ENCODE results near the gene TMEM184A. TPM values are rescaled to one million over a fixed set of nuclear protein-coding genes. Genes with fewer than 3 reads are reported as not detected.

Gene TMEM184A
- total RNA-seq, 4 donors from 2014 or later, result 0.29 to 2.8 (median 0.64) TPM; not detected in 1

DNA sequence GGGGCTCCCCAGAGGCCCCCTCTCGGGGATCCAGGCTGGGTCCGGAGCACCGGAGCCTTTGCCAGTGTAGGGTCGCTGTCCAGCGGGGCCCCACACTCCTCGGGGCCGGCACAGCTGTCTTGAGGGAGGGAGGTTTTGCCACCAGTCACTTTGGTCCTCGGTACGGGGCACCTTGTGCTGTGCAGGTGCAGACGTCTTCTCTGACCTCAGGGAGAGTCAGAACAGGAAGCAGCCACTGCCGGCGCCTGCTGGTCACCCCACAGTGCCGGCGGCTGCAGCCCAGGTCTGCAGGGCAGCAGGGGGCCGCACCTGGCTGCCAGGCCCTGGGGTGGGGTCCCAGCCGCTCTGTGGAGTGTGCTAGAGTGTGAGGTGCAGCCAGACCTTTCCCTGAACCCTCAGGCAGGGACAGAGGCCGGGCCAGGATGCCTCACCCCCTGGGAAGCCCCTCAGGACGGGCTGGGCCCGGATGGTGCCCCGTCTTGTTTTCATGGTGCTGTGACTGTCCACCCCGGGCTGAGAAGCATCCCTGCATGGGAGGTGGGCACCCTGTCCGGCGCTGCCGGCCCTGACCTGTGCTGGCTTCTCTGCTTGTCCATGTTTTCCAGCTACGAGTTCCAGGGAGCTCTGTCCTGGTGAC lies 17.3 kb downstream of the TMEM184A start:
- Histone ChIP-seq H3K27ac (peak overlapping the region; percentile 96 to 98), H3K36me3 (no peaks in the 10 kb centered on the region)
- TF ChIP-seq POLR2A (IDR thresholded peaks at IDR 0.05), result no peak
- TF ChIP-seq, protein P1, sequence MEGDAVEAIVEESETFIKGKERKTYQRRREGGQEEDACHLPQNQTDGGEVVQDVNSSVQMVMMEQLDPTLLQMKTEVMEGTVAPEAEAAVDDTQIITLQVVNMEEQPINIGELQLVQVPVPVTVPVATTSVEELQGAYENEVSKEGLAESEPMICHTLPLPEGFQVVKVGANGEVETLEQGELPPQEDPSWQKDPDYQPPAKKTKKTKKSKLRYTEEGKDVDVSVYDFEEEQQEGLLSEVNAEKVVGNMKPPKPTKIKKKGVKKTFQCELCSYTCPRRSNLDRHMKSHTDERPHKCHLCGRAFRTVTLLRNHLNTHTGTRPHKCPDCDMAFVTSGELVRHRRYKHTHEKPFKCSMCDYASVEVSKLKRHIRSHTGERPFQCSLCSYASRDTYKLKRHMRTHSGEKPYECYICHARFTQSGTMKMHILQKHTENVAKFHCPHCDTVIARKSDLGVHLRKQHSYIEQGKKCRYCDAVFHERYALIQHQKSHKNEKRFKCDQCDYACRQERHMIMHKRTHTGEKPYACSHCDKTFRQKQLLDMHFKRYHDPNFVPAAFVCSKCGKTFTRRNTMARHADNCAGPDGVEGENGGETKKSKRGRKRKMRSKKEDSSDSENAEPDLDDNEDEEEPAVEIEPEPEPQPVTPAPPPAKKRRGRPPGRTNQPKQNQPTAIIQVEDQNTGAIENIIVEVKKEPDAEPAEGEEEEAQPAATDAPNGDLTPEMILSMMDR (IDR thresholded peaks at IDR 0.05), result no peak

DNA sequence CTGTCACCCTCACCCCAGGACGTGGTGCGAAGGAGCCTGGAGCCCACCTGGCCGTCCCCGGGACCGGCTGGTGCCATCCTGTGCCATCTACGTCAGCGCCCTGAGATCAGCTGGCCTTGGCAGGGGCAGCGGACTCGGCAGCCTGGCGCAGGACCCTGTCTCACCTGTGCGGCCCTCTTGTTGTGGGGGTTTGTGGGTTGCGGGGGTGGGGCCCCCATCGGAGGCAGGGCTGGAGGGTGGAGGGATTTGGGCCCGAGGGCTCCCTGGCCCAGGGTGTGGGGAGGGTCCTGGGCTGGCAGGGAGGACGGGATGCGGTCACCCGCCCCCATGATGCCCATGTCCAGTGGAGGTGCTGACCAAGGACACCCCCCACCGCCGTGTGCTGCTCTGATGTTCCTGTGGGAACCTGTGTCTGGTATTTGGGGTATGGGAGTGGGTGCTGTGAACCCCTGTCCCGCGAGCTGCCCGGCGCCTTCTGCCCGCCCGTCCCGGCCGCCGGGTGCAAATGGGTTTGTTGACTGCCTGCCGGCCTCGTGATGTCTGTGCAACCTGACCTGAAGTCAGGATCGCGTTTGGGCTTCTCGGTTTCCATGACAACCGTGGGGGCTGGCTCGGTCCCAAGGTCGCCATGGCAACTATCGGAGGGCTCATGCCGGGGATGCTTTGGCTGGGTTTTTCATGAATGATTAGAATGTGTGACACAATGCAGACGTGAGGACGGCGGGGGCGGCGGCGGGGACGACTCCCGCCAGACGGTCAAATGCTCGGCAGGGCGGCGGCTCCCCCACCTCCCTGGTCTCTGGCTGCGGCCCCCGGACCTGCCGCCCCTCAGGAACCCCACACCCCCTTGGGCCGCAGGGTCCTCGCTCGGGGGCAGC lies 18.2 kb downstream of the TMEM184A start:
- H3K9me3 ChIP-seq, result no peaks in the 10 kb centered on the region
- peak overlapping the region; percentile 96 to 98 for H3K27ac ChIP-seq
- no peaks in the 10 kb centered on the region for H3K36me3 ChIP-seq
- peaks cover 12 to 24% of the 10 kb centered on the region in 2 donors for H3K4me1 ChIP-seq
- intact Hi-C loops (cut with DNase I; ENCODE audit: low total_unique reads), result no loop called here
- no peaks in the 10 kb centered on the region for H3K27me3 ChIP-seq
- H3K4me3 ChIP-seq, result peak overlapping the region; percentile 46 to 58
- TF ChIP-seq POLR2A (IDR thresholded peaks at IDR 0.05), result peak in 1 of 2 donors; percentile 58
- TF ChIP-seq, protein P1 (IDR thresholded peaks at IDR 0.05), result peak in 1 of 4 experiments; percentile 19
- DNase-seq, result peak; percentile 96 to 99

More for the DNA sequence above, 17.3 kb downstream of the TMEM184A start:
- intact Hi-C loops (cut with DNase I; ENCODE audit: low total_unique reads), result no loop called here
- no peak for DNase-seq
- H3K4me3 ChIP-seq, result peak overlapping the region; percentile 46 to 58
- no peaks in the 10 kb centered on the region for H3K9me3 ChIP-seq
- H3K4me1 ChIP-seq, result peaks cover 9 to 18% of the 10 kb centered on the region in 2 donors
- no peaks in the 10 kb centered on the region for H3K27me3 ChIP-seq

DNA sequence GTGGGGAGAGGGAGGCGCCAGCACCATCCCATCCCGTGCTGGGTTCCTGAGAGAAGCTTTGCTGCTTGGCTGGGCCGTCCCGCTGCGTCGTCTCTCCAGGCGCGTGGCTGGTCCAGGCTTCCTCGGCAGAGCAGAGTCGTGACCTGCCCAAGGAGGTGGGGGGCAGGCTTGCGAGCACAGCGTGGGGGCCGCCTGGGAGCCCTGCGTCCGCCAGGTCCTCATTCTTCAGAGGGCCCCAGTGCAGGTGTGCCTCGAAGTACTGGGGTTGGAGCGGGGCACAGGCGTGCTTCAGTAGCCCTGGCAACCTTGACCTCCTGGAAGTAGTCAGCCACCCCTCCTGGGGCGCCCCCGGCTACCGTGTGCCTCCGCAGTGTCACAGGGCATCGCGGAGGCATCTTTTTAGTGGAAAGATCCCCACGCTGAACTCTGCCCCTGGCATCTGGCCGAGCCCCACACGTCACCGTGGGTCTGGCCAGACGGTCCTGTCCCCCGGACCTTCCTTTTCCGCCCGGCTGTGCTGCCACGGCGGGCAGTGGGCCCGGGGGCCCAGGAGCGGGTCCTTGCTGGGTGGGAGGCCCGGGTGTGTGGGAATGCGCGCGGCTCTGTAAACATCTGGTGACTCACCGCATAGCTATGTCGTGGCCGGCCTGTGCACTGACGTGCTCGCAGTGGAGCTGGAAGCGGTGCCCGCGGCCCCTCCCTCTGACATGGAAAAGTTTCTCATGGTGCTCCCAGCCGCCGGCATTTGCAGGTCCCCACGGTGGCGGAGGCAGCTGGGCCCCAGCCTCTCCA lies 19.1 kb downstream of the TMEM184A start:
- Histone ChIP-seq H3K27me3 (no peaks in the 10 kb centered on the region), H3K36me3 (no peaks in the 10 kb centered on the region), H3K9me3 (no peaks in the 10 kb centered on the region), H3K4me3 (peak overlapping the region; percentile 46 to 58), H3K4me1 (peaks cover 12 to 24% of the 10 kb centered on the region in 2 donors), H3K27ac (peak overlapping the region; percentile 96 to 98)
- peak; percentile 97 to 98 for DNase-seq
- intact Hi-C loops (cut with DNase I; ENCODE audit: low total_unique reads), result no loop called here
- TF ChIP-seq, protein P1 (IDR thresholded peaks at IDR 0.05), result no peak
- TF ChIP-seq POLR2A (IDR thresholded peaks at IDR 0.05), result peak; percentile 78 to 91

DNA sequence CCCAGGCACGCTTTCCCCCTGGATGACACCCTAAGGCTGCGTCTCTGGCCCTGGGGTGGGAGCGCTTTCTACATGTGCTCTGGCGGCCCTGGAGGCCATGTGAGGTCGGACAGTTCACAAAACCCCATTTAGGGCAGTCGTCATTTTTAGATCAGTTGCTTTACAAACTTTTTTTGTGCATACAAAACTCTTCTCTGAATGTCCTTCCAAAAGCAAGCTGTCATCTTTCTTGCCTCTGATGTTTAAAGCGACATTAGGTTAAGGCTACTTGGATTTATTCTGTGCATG lies 19.6 kb downstream of the TMEM184A start:
- Histone ChIP-seq H3K4me3 (peak overlapping the region; percentile 46 to 58), H3K9me3 (no peaks in the 10 kb centered on the region), H3K36me3 (no peaks in the 10 kb centered on the region), H3K27ac (peak overlapping the region; percentile 96 to 98), H3K27me3 (no peaks in the 10 kb centered on the region), H3K4me1 (peaks cover 12 to 24% of the 10 kb centered on the region in 2 donors)
- intact Hi-C loops (cut with DNase I; ENCODE audit: low total_unique reads), result no loop called here
- TF ChIP-seq POLR2A (IDR thresholded peaks at IDR 0.05), result no peak
- TF ChIP-seq, protein P1 (IDR thresholded peaks at IDR 0.05), result no peak
- peak in 1 of 2 donors; percentile 37 for DNase-seq

Data from uterus (tissue), 4 donors.